ENCODE data around the gene ETFA.

Gene ETFA

GRCh38 chr15:76335307-76336253, 24.3 kb upstream of the ETFA start (continued):
- TF ChIP-seq ZNF18 (tag by site-specific recombination; IDR thresholded peaks at IDR 0.05) (no peak), ZFP69B (tag by site-specific recombination; IDR thresholded peaks at IDR 0.05) (peak; percentile 45; the same call in 1 of the 2 replicates), KLF7 (tag by site-specific recombination; IDR thresholded peaks at IDR 0.05; ENCODE audit: borderline replicate concordance) (no peak), ZNF2 (tag by site-specific recombination; IDR thresholded peaks at IDR 0.05) (no peak), ZNF449 (tag by site-specific recombination; IDR thresholded peaks at IDR 0.05) (no peak), ZNF311 (tag by site-specific recombination; IDR thresholded peaks at IDR 0.05; ENCODE audit: borderline replicate concordance) (no peak), ZNF202 (tag by site-specific recombination; IDR thresholded peaks at IDR 0.05; ENCODE audit: borderline replicate concordance) (no peak), ZNF629 (tag by site-specific recombination; IDR thresholded peaks at IDR 0.05) (no peak)
- TF ChIP-seq, protein P1, sequence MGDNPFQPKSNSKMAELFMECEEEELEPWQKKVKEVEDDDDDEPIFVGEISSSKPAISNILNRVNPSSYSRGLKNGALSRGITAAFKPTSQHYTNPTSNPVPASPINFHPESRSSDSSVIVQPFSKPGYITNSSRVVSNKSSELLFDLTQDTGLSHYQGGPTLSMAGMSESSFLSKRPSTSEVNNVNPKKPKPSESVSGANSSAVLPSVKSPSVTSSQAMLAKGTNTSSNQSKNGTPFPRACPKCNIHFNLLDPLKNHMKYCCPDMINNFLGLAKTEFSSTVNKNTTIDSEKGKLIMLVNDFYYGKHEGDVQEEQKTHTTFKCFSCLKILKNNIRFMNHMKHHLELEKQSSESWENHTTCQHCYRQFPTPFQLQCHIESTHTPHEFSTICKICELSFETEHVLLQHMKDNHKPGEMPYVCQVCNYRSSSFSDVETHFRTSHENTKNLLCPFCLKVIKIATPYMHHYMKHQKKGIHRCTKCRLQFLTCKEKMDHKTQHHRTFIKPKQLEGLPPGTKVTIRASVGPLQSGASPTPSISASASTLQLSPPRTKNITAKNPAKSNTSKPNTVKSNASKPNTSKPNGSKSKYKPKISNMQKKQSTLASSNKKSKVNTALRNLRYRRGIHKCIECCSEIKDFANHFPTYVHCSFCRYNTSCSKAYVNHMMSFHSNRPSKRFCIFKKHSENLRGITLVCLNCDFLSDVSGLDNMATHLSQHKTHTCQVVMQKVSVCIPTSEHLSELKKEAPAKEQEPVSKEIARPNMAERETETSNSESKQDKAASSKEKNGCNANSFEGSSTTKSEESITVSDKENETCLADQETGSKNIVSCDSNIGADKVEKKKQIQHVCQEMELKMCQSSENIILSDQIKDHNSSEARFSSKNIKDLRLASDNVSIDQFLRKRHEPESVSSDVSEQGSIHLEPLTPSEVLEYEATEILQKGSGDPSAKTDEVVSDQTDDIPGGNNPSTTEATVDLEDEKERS (tag by site-specific recombination; IDR thresholded peaks at IDR 0.05) = 0 out of 2 replicates have a peak, but pooled peaks have one; percentile 4

GRCh38 chr15:76334438-76335306, 23.4 kb upstream of the ETFA start:
- Histone ChIP-seq H3K27ac (ENCODE audit: extremely low read depth, low read depth, low read length) (no peak overlapping the region), H3K4me3 (ENCODE audit: low read depth, low read length) (no peak overlapping the region), H3K9me3 (ENCODE audit: control insufficient read depth, insufficient read depth, low read depth, low read length) (no peaks in the 10 kb centered on the region), H3K4me1 (ENCODE audit: control insufficient read depth, insufficient read depth, low read length) (peaks cover 3% of the 10 kb centered on the region; the same call in 1 of the 2 replicates), H3K36me3 (ENCODE audit: control insufficient read depth in 2 of 2, insufficient read depth in 1 of 2, low read length in 2 of 2) (peaks cover 0 to 6% of the 10 kb centered on the region in 2 experiments; a peak in 1 of 3 replicates)
- POLR2A ChIA-PET = interaction anchor here (4.2 to 4.3 kb wide), 2 partner anchors 13 to 24 kb away, joined by 83 to 134 read pairs; partner anchors contain the start of gene ETFA
- no peak for TF ChIP-seq WT1 (tag by site-specific recombination; IDR thresholded peaks at IDR 0.05)
- TF ChIP-seq ZBTB7A (tag by site-specific recombination; IDR thresholded peaks at IDR 0.05; ENCODE audit: low read depth) = no peak
- no peak for TF ChIP-seq ZNF544 (tag by site-specific recombination; IDR thresholded peaks at IDR 0.05)
- 0 out of 2 replicates have a peak, but pooled peaks have one; percentile 23 for TF ChIP-seq ZFHX2 (tag by site-specific recombination; conservative IDR thresholded peaks at IDR 0.05)
- TF ChIP-seq ZNF571 (tag by site-specific recombination; IDR thresholded peaks at IDR 0.05) = no peak
- CTCF ChIA-PET = interaction anchor here (0.6 to 4.1 kb wide), 11 partner anchors 10 to 149 kb away, joined by 3 to 14 read pairs (median 3); no protein-coding TSS in a partner anchor

All from HEK293 (cell line).